NOMO-1 treated with dmso at 0.1 percent for 144 hours (cell line): ENCODE results near the gene KIRREL3.

ENCODE experiments used
- DNase-seq: peaks from one replicate; lab custom pipeline; 2025; ENCODE audit not compliant: unreplicated experiment; lab: John Stamatoyannopoulos, UW

The KIRREL3 gene

DNA sequence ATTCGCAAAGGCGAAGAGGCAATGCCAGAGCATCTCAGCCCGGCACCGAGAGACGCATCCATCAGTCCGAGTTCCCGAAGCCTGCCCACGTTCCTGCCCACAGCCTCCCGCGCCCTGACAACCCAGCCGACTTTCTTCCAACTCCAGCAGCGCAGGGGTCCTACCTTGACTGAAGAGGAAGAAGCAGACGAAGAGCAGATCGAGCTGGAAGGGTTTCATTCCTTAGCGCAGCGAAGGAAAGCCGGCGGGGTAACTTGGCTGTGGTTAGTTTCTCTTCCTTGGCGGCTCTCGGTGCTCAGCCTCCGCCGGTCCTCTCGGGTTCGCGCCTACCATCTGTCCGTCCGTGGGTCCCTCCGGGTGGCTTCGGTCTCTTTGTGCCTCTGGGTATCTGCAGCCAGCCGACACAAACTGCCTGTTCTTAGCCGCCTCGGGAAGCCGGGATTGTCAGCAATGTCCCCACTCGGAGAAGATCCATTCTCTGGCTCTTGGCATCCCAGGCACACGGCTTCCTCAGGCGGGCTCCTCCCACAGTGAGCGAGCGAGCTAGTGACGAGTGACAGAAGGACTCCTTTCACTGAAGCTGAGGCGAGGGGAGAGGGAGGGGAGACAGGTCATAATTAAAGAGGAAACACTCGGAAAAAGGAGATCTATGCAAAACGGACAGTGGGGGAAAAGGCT is at the start of gene KIRREL3:
TSS of gene KIRREL3 (minus strand) at position 480 of the 678 bp plus-strand sequence.
- no peak for DNase-seq

DNA sequence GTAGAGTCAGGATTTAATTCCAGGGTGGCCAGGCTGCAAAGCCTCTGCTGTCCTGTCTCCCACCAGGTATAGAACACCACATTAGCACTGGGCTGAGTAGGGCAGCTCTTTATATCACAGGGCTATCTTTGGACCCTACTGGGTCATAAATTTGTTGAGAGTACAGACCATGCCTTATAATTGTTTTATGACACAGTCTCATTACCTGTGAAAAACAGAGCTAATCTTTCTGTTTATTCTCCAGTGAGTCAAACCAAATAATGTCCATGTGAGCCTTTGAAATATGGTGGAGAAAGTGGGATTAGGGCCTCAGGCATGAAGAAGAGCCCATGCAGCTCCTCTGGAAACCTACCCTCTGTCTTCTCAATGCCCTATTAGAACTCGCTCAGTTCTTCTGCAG is 49.6 kb upstream of the KIRREL3 start:
- no peak for DNase-seq

DNA sequence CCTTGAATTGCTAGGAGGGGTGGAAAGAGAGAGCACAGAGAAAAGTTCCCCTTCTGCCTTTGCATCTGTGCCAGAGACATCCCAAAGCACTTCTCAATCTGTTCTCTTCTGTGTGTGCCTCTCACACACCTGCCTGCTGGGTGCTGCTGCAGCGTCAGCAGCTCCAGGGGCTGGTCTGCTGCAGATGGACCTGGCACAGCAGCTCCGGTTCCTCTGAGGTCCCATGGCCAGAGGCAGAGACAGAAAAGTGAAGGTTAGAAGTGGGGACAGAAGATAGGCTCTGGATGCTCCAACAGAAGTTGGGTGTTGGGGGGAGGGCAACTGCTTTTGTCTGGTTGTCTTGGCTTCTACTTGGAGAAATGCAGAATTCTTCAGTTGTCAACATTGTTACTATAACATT is 48.9 kb upstream of the KIRREL3 start:
- no peak for DNase-seq

DNA sequence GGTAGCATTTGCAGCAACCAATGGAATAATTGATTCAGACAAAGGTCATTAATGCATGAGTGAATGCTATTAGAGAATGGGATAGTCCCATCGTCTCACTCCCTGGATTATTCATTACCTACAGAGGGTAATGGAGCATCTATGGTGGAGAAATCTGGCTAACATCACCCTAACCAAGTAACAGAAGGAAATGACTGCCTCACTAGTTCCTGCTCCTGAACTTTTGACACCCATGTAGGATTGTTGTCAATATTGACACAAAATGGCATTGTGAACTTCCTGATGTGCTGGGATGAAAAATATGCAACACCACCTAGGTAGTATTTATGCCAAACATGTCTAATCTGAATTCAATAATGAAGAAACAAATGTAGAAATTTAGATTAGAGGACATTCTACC is 44.0 kb upstream of the KIRREL3 start:
- DNase-seq = no peak

DNA sequence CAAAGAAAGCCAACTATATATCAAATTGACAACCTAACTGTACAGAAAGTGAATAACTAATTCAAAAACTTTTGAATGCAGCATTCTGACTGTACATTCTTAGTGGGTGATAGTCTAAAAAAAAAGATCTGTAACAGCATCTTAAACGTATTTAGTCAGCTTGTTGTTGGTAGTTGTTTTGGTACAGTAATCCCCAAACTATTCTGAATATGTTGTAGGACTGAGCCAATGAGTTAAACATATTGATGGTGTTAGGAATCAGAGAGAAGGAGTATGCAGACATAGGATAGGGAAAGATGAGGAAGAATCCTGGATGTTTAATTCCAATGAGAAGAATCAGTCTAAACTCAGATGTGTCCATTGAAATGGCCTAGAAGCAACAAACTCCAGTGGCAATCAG is 41.9 kb upstream of the KIRREL3 start:
- DNase-seq = no peak

DNA sequence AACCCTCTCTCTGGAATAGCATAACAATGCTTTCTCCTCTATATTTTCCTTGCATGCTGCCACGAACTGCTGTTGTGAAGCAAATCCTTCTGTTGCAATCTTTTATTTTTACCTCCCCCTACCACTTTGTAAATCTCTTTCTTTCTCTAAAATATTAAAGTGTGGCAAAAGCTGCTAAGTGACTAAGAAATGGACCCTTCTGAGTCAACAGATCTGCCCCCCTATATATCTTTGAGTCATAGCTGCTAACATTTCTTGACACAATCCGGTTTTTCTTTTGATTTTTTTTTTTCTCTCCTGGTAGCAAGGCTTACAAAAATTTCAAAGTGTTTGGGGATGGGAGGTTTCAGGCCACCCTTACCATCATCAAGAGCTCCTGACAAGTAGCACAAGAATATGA is 39.0 kb upstream of the KIRREL3 start:
- no peak for DNase-seq

DNA sequence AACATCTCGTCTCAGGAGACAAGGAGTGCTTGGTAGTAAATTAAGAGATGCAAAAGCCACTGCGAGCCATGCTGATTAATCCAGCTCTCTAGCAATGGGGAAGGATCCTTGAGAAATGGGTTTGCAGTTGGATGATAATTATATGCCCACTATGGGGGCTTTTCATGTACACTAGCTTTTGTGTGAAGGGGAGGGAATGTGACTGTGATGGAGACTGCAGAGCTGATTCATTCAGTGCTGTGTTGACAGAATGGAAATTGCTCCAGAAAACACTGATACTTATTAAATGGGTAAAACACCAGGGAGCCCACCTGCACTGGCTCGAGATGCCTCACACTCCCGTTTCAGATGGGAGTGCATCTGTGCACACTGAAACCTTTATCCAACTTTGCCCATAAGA is 37.0 kb upstream of the KIRREL3 start:
- no peak for DNase-seq

DNA sequence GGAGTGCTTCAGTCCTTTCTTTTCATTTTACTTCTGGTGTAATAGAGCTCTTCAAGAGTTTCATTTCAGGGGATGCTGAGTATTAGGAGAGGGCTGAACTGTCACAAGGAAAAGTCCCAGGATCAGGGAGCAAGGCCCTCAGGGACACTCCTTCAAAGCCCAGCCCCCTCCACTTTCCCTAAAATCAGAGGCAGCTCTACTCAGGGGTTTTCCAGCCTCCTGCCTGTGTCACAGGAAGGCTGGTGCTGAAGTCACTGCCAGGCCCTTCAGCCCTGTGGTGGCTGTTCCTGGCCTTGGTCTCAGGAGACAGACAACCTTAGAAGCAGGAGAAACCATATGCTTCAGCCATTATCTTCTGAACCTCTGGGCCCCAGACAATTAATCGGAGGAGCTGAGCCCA is 36.4 kb upstream of the KIRREL3 start:
- DNase-seq = no peak

DNA sequence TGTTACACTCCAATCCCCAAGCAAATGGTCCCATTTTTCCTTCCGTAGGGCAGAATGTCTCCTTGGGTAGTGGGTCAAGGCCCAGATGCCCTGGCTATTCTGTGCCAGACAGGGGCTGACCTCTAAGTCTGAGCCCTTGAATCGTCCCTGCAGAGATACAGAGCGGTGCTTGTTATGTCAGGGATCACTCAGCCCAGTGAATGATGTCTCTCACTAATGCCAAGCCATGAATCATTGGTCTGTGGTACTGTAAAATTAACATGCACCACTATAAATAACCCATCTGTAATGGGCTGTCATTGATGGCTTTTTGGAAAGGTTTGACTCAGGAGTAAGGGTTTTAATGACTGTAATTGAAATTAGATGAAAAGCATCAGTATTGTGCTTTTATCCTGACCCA is 35.3 kb upstream of the KIRREL3 start:
- DNase-seq = no peak

DNA sequence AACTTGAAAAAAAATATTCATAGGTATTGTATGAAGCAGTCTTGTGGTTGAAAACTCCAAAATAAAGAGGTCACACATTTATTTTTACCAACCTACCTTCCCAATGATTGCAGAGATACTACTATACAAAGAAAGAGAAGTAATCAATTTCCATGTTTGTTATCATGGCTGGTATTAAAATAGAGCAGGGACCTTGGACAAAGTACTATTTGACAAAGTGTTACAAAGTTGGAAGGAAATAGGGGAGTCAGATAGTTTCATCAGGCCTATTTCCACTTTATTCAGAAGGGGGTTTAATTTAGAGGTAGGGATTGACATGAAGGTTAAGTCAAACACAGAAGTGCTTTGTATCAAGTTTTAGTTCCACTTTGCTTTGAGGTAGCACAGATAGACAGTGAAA is 34.4 kb upstream of the KIRREL3 start:
- DNase-seq = no peak

DNA sequence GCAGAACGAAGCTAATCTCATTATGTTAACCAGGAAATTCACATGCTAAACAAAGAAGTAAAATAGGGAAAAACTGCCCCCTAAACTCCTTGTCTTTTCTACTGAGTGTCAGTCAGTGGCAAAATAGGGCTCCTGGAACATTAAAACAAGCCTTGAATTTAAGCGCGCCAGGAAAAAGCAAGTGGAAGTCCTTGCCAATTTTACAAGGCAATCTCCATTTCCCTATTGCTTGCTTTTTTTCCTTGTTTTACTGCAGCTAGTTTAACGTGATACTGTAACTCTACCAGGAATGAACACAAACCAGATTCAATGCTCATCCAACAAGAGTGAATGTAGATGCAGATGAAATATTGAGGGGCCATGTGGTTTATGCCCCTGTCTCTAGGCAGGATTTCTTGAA is 28.1 kb upstream of the KIRREL3 start:
- no peak for DNase-seq

DNA sequence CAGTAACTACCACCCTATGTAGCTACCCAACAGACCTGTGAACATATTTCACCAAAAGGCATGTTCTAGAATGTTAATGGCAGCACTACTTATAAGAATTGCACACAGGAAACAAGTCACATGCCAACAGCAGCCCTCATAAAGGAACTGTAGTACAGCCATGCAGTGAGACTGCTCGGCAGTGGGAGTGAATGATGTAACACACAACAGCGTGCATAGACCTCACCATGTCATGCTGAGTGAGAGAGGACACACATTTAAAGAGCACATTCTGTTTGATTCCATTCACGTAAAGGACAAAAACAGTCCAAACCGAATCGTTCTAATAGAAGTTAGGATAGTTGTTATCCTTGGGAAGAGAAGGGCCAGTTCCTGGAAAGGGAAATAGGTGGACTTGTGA is 27.2 kb upstream of the KIRREL3 start:
- no peak for DNase-seq

DNA sequence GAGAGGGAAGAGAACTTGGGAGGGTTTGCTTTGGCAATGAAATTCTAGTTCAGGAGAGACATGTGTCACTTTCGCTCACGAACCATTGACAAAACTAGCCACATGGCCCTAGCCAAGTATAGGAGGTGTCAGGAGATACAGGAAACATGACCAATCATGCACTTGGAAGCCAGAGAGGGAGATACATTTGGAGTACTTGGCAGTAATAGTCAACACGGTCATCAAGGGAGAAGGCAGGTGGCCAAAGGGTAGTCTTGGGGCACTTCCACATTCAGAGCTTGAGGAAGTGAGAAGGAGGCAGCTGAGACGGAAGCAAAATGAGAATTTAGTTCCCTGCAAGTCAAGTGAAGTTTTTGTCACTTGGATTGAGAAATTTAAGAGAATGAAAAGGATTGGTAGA is 26.4 kb upstream of the KIRREL3 start:
- no peak for DNase-seq

DNA sequence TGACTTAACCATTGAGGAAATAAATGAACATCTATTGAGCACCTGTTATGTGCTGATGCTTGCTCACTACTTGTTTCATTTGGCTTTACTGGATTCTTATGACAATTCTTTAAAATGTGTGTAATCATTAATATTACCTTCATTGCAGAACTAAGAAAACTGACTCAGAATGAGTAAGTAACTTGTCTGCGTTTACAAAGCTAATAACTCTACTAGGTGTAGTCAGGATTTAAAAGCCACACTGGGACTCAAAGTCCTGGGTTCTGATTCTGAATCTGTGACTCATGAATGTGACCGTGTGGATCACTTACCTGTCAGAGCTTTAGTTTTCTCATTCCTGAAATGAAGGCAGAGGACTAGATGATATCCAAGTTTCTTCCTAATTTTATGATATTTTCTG is 23.4 kb upstream of the KIRREL3 start:
- DNase-seq = no peak

DNA sequence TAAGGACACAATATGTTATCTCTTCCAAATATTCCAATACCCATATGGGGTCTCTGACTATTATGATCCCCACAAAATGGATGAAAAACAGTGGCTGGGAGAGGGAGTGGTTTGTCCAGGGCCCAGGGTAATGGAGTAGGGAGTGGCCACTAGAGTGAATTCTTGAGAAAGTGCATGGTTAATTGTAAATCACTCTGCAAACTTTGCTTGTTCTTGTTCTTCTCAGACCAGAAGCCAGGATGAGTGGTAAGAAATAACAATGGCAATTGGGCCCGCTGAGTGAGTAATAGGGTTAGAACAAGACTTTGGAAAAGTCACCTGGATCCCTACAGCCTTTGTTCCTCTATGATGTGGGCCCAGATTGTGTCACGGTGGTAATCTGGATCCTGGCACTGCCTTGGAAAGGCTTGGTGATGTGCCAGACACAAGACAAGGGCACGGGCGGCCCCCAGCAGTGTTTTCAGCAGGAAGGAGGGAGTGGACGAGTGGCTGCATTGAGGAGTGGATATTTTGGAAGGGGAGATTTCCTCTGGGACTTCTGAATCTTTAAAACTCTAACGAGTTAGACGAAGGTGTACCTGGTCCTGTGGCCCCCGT is 18.2 kb upstream of the KIRREL3 start:
- no peak for DNase-seq

DNA sequence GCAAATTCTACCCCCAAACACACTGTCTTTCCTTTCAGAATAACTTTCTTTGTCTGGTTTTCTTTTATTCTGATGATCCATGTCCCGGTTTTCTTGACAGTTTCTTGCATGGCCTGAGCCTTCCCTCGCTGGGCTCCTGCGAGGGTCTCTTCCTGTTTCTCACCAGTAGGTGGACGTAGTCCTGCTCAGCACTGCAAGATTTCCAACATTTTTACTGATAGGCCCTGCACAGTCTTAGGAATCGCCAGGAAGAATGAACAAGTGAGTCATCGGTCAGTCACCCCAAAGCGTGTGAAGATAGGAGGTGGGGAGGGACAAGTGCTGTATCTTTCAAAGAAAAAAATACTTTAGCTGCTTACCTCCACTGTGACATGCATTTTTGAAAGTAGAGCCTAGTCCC is 16.9 kb upstream of the KIRREL3 start:
- DNase-seq = no peak

DNA sequence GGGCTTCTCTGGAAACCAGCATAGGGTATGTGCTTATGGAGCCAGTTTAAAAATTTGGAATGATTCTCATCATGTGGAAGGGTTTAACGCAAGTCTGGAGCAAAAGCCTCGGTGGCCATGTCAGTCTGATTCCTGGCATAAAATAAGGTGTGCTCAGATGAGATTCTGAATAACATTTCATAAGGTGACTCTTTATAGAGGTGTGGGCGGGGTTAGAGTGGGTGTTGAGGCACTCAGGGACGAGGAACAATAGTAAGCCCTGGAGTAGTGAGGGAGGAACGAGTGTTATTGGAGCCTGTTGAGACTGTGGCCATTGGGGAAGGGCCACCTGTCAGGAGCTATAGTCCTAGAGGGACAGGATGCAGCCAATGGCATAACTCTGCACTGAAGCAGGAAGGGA is 13.0 kb upstream of the KIRREL3 start:
- no peak for DNase-seq

DNA sequence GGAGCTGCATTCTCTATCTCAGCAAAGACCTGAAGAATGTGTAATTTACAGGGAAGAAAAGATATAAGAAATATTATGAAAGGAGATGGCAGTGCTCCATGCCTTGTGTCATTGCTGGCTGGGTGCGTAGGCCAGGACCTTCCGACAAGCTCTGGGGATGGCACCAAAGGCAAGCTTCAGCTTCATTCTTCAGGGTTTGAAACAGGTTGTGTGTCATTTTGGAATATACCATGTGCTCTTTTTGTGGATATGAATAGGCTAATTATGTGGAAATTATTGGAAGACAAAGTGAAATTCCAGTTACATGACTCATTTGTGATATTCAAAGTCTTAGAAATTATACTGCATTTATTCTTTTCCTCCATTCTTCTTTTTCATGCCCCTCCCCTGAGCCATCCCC is 5.7 kb upstream of the KIRREL3 start:
- no peak for DNase-seq

DNA sequence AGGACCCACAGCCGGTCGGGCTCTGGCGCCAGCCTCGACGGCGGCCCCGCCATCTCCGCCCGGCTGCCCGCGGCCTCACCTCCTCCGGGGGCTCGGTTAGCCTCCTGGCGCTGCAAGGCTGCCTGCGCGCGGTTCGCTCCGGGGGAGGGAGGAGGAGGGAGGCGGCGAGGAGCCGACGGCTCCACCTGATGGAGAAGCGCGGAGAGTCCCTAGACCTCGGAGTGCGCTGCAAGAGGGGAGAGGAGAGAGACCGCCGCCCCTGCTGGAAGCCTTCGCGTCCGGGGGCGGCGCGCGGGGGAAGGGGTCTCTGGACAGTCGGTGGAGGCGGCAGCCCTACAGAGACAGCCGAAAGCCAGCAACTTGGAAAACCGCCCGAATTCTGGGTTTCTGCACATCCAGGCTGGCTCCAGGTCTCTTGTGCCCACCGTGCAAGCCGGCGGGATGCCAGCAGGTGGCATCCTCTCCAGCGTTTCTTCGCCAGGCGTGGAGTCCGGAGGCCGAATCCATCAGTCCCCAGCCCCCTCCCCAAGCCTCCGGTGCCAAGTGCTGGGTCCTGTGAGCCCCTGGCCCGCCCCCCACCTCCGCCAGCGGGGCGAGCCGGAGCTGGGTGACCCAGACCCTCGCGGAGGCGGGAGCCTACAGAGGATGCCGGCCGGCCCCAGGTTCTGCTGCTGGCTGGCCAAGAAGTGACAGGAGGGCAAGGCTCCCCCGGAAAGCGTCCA is 2.9 kb upstream of the KIRREL3 start:
- DNase-seq = no peak

DNA sequence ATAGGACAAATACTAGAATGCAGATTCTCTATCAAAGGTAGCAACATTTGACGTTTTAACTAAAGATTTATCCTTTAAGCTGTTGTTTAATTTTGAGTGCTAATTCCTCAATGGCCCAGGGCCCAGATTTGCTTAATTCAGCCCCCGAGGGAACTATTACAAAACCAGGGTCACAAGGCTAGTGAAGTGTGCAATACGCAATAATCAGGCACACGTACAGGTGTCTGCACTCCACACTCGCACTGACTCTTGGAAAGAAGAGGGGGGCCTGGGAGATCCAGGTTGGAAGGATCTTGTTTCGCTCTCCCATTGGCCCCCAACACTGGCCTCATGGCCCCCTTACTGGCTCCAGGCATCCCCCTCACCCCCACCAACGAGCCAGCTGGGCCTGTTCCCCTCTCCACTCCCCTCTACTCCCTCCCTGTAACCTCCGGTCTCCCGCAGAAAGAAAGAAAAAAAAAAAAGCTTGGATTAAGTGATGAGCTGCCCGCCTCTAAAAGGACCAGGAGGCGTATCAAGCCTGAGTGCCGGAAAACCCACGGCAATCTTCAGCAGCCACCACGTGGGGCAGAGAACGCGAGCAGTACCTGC is 2.2 kb upstream of the KIRREL3 start:
- no peak for DNase-seq

DNA sequence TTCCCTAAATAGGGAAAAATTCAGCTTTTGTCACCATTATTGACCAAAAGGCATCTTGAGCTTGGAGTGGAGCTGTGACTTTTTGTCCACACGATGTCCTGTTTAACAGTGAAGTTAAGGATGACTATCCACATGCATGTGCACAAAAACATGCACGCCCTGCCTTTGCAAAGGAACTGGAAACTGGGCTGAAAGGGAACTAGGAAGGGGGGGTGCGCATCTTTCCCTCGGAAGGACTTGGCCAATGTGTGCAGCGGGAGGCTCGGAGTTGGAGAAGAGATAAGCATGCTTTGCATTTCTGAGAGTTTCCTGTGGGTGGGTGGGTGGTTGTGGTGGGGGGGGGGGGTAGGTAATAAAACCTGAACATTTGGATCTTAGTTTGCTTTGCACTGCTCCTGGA is 411 bp upstream of the KIRREL3 start:
- DNase-seq = no peak

DNA sequence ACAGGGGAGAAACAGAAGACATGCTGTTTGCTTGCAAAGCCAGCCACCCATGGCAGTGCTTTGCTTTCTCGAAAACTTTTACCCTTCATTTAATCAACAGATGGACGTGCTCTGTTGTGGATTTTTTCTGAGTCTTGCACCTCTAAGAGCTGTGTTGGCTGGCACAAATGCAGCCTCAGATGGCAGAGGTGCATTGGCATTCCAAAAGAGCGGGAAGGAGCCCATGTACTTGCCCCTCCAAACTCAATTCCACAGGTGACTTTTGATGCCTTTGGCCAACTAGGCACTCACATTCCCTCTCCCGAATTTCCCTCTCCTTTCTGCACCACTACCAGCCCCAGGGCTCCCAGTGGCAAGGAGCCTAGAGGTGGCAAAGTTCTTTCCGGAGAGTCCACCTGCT is 1.2 kb downstream of the KIRREL3 start:
- no peak for DNase-seq
